HG03565 (cell line): Measurements from ENCODE around the gene HELT.
A peak's percentile ranks its signal among the peaks of the same experiment; 100 is the strongest.
"Not testable (repeated sequence)": the region's sequence is repeated elsewhere in the genome, so short reads cannot be mapped to it uniquely, and the experiment has no call there.

Experiments
- ATAC-seq: cut with Tn5 transposase; IDR thresholded peaks from one replicate; pipeline ENCODE4 v1.9.1; 2021; ENCODE audit warnings: mild to moderate bottlenecking, moderate library complexity; ENCODE audit not compliant: unreplicated experiment

HELT gene

GRCh38 chr4:185035284-185035683 lies 17.0 kb downstream of the HELT start:
- ATAC-seq = no peak

- ATAC-seq = no peak
Measured at GRCh38 chr4:185036019-185036418, 17.7 kb downstream of the HELT start.

- ATAC-seq = no peak
Measured at GRCh38 chr4:185036842-185037241, 18.6 kb downstream of the HELT start.

- ATAC-seq = peak; percentile 46
Measured at GRCh38 chr4:185039508-185040273, 21.4 kb downstream of the HELT start.

GRCh38 chr4:185040523-185040922 lies 22.2 kb downstream of the HELT start:
- no peak for ATAC-seq

GRCh38 chr4:185050286-185050685 lies 32.0 kb downstream of the HELT start:
- ATAC-seq = not testable (repeated sequence)

GRCh38 chr4:185051283-185051682 lies 33.0 kb downstream of the HELT start:
- ATAC-seq = not testable (repeated sequence)

GRCh38 chr4:185053746-185054145 lies 35.5 kb downstream of the HELT start:
- ATAC-seq = no peak

GRCh38 chr4:185054272-185054671 lies 36.0 kb downstream of the HELT start:
- no peak for ATAC-seq

- no peak for ATAC-seq
Measured at GRCh38 chr4:185054886-185055285, 36.6 kb downstream of the HELT start.

- no peak for ATAC-seq
Measured at GRCh38 chr4:185061610-185062009, 43.3 kb downstream of the HELT start.

- no peak for ATAC-seq
Measured at GRCh38 chr4:185062606-185063005, 44.3 kb downstream of the HELT start.

GRCh38 chr4:185066179-185066578 lies 47.9 kb downstream of the HELT start:
- ATAC-seq = no peak

- no peak for ATAC-seq
Measured at GRCh38 chr4:185068837-185069236, 50.5 kb downstream of the HELT start.
